Measurements from ENCODE around the gene DLG1.

DLG1 gene

GRCh38 chr3:197298341-197298944, at the start of gene DLG1:
Gene DLG1 (minus strand): TSS chr3:197298612. CDS start chr3:197297204, 1,408 bp downstream.
- POLR2A ChIA-PET: interaction anchor here (0.7 kb wide), 1 partner anchor 13 kb away, joined by 6 read pairs; no protein-coding TSS in a partner anchor
- CTCF ChIA-PET: interaction anchor here (0.8 to 1.9 kb wide), 5 partner anchors 16 to 295 kb away, joined by 3 to 5 read pairs (median 4); partner anchors contain the start of gene MELTF
- no peak for TF ChIP-seq CTCF (IDR thresholded peaks at IDR 0.05; ENCODE audit: control extremely low read depth, extremely low read depth, low read depth, missing control alignments)

GRCh38 chr3:197348014-197348413, 49.6 kb upstream of the DLG1 start:
- ChIA-PET CTCF (no interaction called here), POLR2A (no interaction called here)
- DNase-seq (ENCODE audit: extremely low spot score): no peak
- TF ChIP-seq CTCF (IDR thresholded peaks at IDR 0.05; ENCODE audit: control extremely low read depth, extremely low read depth, low read depth, missing control alignments): no peak

More at GRCh38 chr3:197298341-197298944, at the start of gene DLG1:
- DNase-seq (ENCODE audit: extremely low spot score): peak; percentile 91

GRCh38 chr3:197345390-197345789, 47.0 kb upstream of the DLG1 start:
- TF ChIP-seq CTCF (IDR thresholded peaks at IDR 0.05; ENCODE audit: control extremely low read depth, extremely low read depth, low read depth, missing control alignments): no peak
- ChIA-PET POLR2A (no interaction called here), CTCF (interaction anchor here (0.6 to 1.2 kb wide), 2 partner anchors 9 to 26 kb away, joined by 3 to 4 read pairs; no protein-coding TSS in a partner anchor)
- DNase-seq (ENCODE audit: extremely low spot score): no peak

GRCh38 chr3:197344582-197345318, 46.3 kb upstream of the DLG1 start:
- CTCF ChIA-PET: no interaction called here
- POLR2A ChIA-PET: no interaction called here
- no peak for TF ChIP-seq CTCF (IDR thresholded peaks at IDR 0.05; ENCODE audit: control extremely low read depth, extremely low read depth, low read depth, missing control alignments)
- no peak for DNase-seq (ENCODE audit: extremely low spot score)

GRCh38 chr3:197343656-197344408, 45.4 kb upstream of the DLG1 start:
- no peak for TF ChIP-seq CTCF (IDR thresholded peaks at IDR 0.05; ENCODE audit: control extremely low read depth, extremely low read depth, low read depth, missing control alignments)

GRCh38 chr3:197343111-197343510, 44.7 kb upstream of the DLG1 start:
- DNase-seq (ENCODE audit: extremely low spot score): no peak
- CTCF ChIA-PET: interaction anchor here (1.2 kb wide), 1 partner anchor 14 kb away, joined by 3 read pairs; no protein-coding TSS in a partner anchor
- no peak for TF ChIP-seq CTCF (IDR thresholded peaks at IDR 0.05; ENCODE audit: control extremely low read depth, extremely low read depth, low read depth, missing control alignments)
- POLR2A ChIA-PET: no interaction called here

More at GRCh38 chr3:197343656-197344408, 45.4 kb upstream of the DLG1 start:
- ChIA-PET CTCF (interaction anchor here (1.2 kb wide), 1 partner anchor 13 kb away, joined by 3 read pairs; no protein-coding TSS in a partner anchor), POLR2A (no interaction called here)
- no peak for DNase-seq (ENCODE audit: extremely low spot score)

All from GM10248 (cell line).